ENCODE measurements around the gene ASB4.
"Not testable (repeated sequence)": the region's sequence is repeated elsewhere in the genome, so short reads cannot be mapped to it uniquely, and the experiment has no call there.

Gene ASB4, protein sequence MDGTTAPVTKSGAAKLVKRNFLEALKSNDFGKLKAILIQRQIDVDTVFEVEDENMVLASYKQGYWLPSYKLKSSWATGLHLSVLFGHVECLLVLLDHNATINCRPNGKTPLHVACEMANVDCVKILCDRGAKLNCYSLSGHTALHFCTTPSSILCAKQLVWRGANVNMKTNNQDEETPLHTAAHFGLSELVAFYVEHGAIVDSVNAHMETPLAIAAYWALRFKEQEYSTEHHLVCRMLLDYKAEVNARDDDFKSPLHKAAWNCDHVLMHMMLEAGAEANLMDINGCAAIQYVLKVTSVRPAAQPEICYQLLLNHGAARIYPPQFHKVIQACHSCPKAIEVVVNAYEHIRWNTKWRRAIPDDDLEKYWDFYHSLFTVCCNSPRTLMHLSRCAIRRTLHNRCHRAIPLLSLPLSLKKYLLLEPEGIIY

GRCh38 chr7:95485391-95486123, at the start of gene ASB4:
Gene ASB4, plus strand, starts transcription at chr7:95485943. Its CDS starts 29 bp downstream, at chr7:95485972.
- no peak for DNase-seq

GRCh38 chr7:95436407-95436806, 49.3 kb upstream of the ASB4 start:
- no peak for DNase-seq

GRCh38 chr7:95440394-95441038, 45.2 kb upstream of the ASB4 start:
- DNase-seq = no peak

GRCh38 chr7:95441042-95441823, 44.5 kb upstream of the ASB4 start:
- no peak for DNase-seq

GRCh38 chr7:95444796-95445195, 40.9 kb upstream of the ASB4 start:
- no peak for DNase-seq

GRCh38 chr7:95446618-95447017, 39.1 kb upstream of the ASB4 start:
- DNase-seq = no peak

- no peak for DNase-seq
These were observed 31.2 kb upstream of the ASB4 start for GRCh38 chr7:95454438-95455045.

GRCh38 chr7:95457947-95458346, 27.8 kb upstream of the ASB4 start:
- no peak for DNase-seq

GRCh38 chr7:95460653-95461052, 25.1 kb upstream of the ASB4 start:
- DNase-seq = not testable (repeated sequence)

- DNase-seq = no peak
These were observed 17.7 kb upstream of the ASB4 start for GRCh38 chr7:95467912-95468607.

DNA sequence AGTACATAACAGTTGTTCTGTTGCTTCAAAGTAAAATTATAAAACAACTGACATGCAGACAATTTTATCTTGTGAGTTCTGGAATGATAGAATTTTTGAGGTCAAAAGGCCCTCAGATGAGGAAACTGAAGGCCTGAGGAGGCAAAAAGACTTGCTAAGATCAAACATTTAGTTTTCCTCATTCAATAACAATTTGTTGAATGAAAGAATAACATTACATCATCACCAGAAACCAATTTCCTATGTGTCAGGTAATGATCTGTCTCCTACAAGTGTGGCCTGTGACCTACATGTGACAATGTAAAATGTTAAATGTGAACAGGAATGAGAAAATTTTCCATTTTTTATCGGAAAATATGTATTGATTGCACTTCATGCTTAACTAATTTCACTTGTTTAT, 16.6 kb upstream of the ASB4 start:
- DNase-seq = no peak

GRCh38 chr7:95469848-95470247, 15.9 kb upstream of the ASB4 start:
- no peak for DNase-seq

DNA sequence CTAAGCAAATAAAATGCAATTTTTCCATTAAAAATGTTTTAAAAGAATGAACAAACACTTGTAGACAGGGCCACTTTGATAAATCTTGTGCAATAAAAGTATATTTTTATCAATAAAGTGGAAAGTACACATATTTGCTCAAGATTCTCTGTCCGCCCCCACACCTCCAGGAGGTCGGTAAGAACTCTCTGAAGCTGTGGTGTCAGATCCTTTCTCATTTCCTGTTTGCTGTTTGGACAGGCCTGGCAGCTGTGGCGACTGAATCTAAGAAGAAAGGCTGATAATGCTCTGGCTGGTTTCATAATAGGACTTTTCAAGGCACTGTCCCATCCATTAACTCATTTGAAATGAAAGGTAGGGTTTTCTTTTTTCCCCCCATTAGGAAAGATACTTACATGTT, 15.3 kb upstream of the ASB4 start:
- no peak for DNase-seq

- DNase-seq = no peak
These were observed 14.7 kb upstream of the ASB4 start for GRCh38 chr7:95471071-95471470.

DNA sequence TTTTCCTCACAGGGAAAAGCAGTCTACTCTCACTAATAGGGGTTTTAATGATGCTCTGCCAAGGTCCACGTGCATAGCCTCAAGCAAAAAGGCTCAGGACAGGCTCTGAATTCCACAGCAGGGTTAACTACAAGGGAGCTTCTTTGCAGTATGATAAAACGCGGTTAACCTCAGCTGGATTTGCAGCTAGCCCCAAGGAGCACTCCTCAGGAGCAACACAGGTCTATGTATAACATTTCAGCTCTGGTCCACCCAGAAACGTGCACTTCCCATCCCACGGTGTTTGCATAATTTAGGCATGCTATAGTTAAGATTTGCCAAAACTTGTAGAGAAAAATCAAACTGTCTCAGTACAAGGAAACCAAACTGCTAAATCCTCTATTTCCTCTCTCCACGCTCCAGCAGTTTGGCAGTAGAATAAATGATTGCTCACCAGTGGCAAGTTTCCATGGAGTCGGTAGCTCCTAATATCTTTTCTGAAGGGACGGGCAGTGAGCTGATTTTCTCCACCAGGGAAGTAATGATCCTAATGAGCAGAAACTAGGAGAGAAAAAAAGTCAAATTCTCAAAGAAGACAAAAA, 13.1 kb upstream of the ASB4 start:
- DNase-seq = no peak

DNA sequence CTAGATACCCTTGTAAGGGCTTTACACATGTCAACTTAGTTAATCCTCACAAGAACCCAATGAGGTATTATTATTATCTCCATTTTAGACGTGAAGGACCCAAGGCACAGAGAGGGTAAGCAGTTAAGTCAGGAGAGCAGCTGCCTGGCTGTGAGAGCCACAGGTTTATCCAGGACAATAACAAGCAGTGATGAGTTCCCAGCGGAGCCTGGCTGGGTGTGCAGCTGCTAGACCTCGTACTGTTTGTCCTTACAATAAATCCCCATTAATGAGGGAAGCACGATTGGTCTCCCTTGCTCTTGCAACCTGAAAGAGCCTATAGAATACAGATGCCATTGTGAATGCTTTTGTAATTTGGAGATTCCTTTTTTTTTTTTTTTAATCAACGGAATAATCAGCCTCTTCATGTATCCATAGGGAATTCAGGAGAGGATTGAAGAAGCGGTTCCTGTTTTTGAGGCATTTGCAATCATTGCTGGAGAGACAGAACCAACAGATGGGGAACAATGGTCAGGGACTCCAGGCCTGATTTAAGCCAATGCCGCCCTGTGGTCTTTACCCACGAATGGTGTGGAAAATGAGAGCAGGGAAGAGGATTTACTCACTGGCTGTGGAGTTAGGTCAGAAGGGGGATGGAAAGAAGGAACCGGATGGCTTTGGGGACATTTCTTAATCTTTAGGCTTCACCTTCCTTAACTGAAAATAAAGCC, 12.3 kb upstream of the ASB4 start:
- DNase-seq = no peak

DNA sequence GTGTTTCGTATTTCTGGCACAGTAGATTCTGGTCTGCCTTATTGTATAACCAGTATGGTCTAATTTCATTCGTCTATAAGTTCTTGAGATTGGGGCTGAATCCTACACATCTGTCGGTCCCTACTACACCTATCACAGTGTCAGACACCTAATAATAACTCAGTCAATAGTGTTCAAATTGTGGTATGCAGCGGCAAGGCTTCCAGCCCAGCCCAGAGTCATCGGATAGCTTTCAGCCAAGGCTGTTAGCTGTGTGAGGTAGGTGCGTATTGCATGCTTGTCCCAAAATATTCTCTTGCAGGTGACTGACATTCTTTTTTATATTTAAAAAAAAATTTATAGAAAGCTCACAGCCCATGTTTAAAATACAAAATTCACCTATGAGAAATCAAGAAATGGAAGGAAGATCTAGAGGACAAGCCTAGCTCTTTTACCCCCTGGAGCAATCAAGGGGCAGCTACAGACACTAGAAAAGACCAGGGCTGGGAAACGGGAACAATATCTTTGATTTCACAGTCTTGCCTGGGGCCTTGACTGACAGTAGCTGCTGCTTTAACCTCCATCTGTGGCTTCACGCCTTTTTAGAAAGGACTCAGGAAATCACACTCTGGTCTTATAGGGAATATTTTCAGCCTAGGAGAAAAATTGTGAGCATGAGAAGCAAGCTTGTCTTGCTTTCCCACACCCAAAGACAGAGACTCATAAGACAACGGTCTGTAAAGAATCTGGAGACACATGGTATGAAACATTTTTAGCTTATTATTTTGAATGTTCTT, 9.5 kb upstream of the ASB4 start:
- no peak for DNase-seq

- peak; percentile 81 for DNase-seq
These were observed 8.7 kb upstream of the ASB4 start for GRCh38 chr7:95476904-95477594.
